Mucosa of descending colon (tissue), 3 donors: Measurements from ENCODE around the gene DENND1B. TPM values are rescaled to one million over a fixed set of nuclear protein-coding genes. Genes with fewer than 3 reads are reported as not detected.

ENCODE experiments used
- ATAC-seq: fragments of 200-7000 bp; cut with Tn5 transposase; one replicate; pipeline ENCODE4 v1.9.1; 2020; ENCODE audit warnings: mild to moderate bottlenecking, moderate library complexity
- DNase-seq, 3 donors: peaks; one replicate each; pipeline ENCODE4 v3.0.0-alpha.2; 2020
- H3K36me3 ChIP-seq: fragments of 200-600 bp; one replicate; pipeline ENCODE4 v1.8.0; 2021; ENCODE audit warnings: low read depth, mild to moderate bottlenecking
- H3K4me1 ChIP-seq: fragments of 200-600 bp; one replicate; pipeline ENCODE4 v1.8.0; 2021; ENCODE audit warnings: low read depth, mild to moderate bottlenecking
- H3K4me3 ChIP-seq: fragments of 200-600 bp; one replicate; pipeline ENCODE4 v1.8.0; 2021; ENCODE audit warnings: mild to moderate bottlenecking
- H3K9me3 ChIP-seq: fragments of 200-600 bp; one replicate; pipeline ENCODE4 v1.8.0; 2021; ENCODE audit warnings: mild to moderate bottlenecking
- CTCF ChIP-seq: fragments of 200-600 bp; IDR thresholded peaks from one replicate; pipeline ENCODE4 v1.8.0; 2022; ENCODE audit warnings: antibody characterized with exemption, mild to moderate bottlenecking
- intact Hi-C, 2 donors: fragments of 100-400 bp; cut with DNase I in 1 of 2; cut with micrococcal nuclease in 1 of 2; formaldehyde crosslinking; loops; one replicate each; pipeline versions ENCODE4 v1.11.0 to v1.11.1; 2022; cut with DNase I, micrococcal nuclease
- total RNA-seq, 3 donors: library from RNA; stranded (reverse); fragmentation: NEBNext Ultra II Directional in 2 of 3; extraction: Animal tissue kit (Norgen Biotek cat#: 25700) in 2 of 3; gene quantifications; one replicate each; pipeline versions ENCODE4 v1.2.1 to v1.2.4, GENCODE V29; 2021 to 2023
- donor health status: DM: no; HTN: no; CAD: no; lungs with moderate emphysema.
- donor health status: DM: no; HTN: no; CAD: no.
- donor health status: DM: no; HTN: yes; CAD: no.

The DENND1B gene
- total RNA-seq, 3 donors from 2014 or later: 29.3 to 54.9 (median 32.2) TPM

- no peak for DNase-seq
- intact Hi-C loops: no loop called here
- no peak for ATAC-seq
Measured at GRCh38 chr1:197686702-197687355, 88.5 kb downstream of the DENND1B start.

GRCh38 chr1:197686231-197686630, 89.0 kb downstream of the DENND1B start:
- TF ChIP-seq CTCF: no peak
- H3K9me3 ChIP-seq: peaks cover 8% of the 10 kb centered on the region
- H3K4me1 ChIP-seq: no peaks in the 10 kb centered on the region
- H3K36me3 ChIP-seq: no peaks in the 10 kb centered on the region
- DNase-seq: no peak
- intact Hi-C loops: no loop called here
- ATAC-seq: no peak
- H3K4me3 ChIP-seq: no peak overlapping the region

More at GRCh38 chr1:197686702-197687355, 88.5 kb downstream of the DENND1B start:
- no peak overlapping the region for H3K4me3 ChIP-seq
- peaks cover 8% of the 10 kb centered on the region for H3K9me3 ChIP-seq
- TF ChIP-seq CTCF: no peak
- H3K36me3 ChIP-seq: no peaks in the 10 kb centered on the region
- H3K4me1 ChIP-seq: no peaks in the 10 kb centered on the region

- H3K36me3 ChIP-seq: no peaks in the 10 kb centered on the region
- H3K9me3 ChIP-seq: peaks cover 8% of the 10 kb centered on the region
- H3K4me1 ChIP-seq: no peaks in the 10 kb centered on the region
- ATAC-seq: no peak
- no peak overlapping the region for H3K4me3 ChIP-seq
- no peak for DNase-seq
- TF ChIP-seq CTCF: no peak
- intact Hi-C loops: no loop called here
Measured at GRCh38 chr1:197685785-197686184, 89.5 kb downstream of the DENND1B start.

- Histone ChIP-seq H3K36me3 (no peaks in the 10 kb centered on the region), H3K4me3 (no peak overlapping the region), H3K9me3 (peaks cover 8% of the 10 kb centered on the region), H3K4me1 (no peaks in the 10 kb centered on the region)
- DNase-seq: no peak
- intact Hi-C loops: no loop called here
- TF ChIP-seq CTCF: no peak
- no peak for ATAC-seq
Measured at GRCh38 chr1:197683895-197684553, 91.3 kb downstream of the DENND1B start.

GRCh38 chr1:197683280-197683679, 92.0 kb downstream of the DENND1B start:
- no peak for ATAC-seq
- Histone ChIP-seq H3K9me3 (peaks cover 3% of the 10 kb centered on the region), H3K4me1 (no peaks in the 10 kb centered on the region), H3K4me3 (no peak overlapping the region), H3K36me3 (no peaks in the 10 kb centered on the region)
- intact Hi-C loops: no loop called here
- TF ChIP-seq CTCF: no peak
- DNase-seq: no peak
